Mesenteric fat pad (tissue), 1 donor: ENCODE results near the gene COMMD9. TPM values are rescaled to one million over a fixed set of nuclear protein-coding genes. Genes with fewer than 3 reads are reported as not detected.

Experiments used
- DNase-seq: peaks from one replicate; pipeline ENCODE4 v3.0.0-alpha.2; 2020; ENCODE audit warnings: low spot score
- total RNA-seq: library from RNA; stranded (reverse); fragmentation: NEBNext Ultra II Directional; extraction: Animal tissue kit (Norgen Biotek cat#: 25700); gene quantifications from one replicate; pipeline ENCODE4 v1.2.1, GENCODE V29; 2021
- donor health status: DM: yes; HTN: yes; CAD: no.

COMMD9 gene
- total RNA-seq, 1 donor from 2014 or later = 77.8 TPM

DNA sequence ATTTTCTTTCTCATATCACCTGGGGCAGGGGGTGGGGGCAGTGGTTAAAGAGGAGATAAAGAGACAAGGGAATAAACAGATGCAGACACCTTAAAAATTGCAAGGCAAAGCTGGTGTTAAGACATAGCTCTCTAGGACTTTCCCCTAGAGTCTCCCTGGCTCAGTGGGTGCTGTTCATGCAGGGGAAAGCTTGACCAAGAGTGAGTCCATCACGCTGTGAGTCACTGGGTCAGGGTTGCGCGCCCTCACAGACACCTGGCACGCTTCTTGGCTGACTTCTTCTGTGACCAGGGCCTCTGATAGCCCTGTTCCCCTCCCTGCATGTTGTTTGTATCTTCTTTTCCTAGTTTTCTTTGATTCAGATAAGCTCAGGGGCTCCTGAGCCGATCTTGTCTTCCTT lies 31.9 kb downstream of the COMMD9 start:
- no peak for DNase-seq

DNA sequence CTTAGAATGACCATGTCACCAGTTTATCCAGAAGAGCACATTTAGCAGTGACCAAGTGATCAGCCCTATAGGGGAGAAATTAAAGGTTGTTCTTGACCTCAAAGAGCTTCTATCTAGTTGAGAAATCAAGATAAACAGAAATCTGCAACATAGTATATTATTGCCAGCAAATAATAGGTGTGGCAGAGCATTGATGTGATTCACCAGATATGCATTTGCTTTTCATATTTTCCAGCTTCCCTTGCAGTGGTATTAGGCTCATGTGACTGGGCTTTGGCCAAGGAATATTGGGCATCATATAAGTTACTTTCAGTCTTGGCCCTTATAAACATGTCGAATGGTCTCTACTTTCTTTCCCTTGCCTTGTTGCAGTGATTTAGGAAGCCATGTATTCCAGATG lies 34.5 kb downstream of the COMMD9 start:
- no peak for DNase-seq

DNA sequence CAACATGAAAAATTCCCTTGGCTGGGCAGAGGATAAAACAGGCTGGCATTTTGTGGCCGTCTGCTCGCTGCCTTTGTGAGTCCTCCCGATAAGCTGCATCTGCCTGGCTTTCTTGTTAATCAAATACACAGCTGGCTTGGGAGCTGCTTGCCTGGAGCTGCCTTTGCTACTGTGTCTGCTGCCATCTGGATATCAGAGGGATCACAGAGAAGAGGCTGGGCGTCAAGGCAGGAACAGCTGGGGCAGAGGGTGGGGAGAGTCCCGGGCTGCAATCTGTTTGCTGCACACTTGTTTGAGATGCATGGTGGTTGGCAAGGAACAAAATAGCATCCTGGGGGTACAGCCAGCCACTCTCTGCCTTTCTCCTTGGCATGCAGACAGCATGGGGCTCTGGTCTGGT lies 36.0 kb downstream of the COMMD9 start:
- DNase-seq = no peak

DNA sequence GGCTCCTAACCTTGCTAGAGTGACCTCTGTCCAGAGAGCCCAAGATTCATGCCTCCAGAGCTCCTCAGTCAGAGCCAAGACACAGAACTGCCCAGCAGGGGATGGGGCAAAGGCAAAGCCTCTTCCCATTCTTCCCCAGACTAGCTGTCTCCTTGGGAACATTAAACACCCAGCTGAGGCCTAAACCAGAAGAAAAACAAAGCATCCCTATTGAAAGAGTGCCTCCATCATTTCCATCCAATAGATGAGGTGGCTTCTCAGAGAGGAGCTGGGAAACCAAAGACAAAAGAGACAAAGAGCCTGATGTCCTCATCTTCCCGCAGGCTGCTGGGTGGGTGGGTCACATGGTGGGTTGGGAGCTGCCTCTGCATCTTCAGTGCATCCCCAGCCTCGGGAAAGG lies 37.4 kb downstream of the COMMD9 start:
- DNase-seq = no peak

DNA sequence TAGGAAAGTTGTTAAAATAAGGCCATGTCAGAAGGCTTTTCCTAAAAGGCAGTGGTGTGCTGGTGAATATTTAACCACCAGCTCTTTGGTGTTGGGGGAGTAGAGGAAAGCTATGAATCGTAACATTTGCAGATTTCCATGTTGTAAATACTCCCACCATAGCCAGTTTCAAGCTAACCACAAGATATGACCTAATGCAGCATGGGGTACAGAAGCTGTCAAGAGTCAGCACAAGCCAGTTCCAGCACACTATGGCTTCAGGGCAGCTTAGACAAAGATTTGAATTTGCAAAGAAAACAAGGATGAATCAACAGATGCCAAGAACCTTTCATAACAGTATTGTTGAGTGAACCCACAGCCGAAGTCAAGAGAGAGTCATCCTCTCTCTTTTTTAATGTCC lies 40.0 kb downstream of the COMMD9 start:
- no peak for DNase-seq

DNA sequence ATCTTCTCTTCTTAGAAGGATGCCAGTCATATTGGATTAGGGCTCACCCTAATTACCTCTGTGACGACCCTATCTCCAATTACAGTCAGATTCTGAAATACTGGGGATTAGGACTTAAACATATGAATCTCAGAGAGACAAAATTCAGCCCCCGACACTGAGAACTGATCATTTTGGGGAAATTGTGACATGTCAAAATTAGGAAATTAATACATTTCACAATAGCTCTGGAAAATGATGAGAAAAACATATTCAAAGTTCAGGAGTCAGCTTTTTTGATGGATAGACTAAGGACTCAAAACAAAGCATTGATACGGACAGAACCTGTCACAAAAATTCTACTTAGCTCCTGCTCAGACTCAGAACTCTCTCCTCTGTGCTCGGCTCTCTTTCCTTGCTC lies 40.8 kb downstream of the COMMD9 start:
- no peak for DNase-seq

DNA sequence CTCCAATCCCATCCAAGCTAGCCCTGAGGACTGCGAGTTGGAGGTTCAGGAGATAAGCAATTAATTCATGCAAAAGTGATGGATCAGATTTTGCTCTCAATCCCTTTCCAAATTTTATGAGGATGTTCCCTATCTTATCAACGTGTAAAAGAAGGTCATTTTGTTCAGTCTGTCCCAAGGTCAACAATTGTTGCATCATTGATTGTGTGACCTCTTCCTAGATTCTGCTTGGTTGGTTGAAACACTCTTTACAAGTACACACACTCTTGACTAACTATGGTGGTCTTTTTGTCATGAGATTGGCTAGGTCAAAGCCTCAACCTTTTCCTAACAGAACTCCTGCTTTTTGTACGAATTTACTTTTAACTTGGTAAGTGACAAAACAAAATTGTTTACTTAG lies 41.7 kb downstream of the COMMD9 start:
- DNase-seq = no peak

DNA sequence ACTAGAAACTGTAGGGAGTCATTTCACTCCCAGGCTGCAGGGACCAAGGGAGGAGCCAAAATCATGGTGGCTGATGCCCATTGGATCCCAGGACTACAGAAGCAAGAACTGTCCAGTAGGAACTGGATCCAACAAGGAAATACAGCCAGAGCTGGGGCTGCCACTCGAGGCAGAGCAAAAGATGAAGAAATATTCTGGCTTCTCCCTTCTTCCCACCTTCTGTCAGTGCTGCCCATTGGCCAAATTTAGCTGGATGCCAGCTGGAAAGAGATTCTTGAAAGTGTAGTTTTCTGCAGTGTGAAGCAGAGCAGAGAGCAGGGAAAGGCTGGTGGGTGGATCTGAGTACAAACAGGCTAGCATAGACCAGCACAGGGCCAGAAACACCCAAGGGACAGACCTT lies 45.6 kb downstream of the COMMD9 start:
- no peak for DNase-seq

DNA sequence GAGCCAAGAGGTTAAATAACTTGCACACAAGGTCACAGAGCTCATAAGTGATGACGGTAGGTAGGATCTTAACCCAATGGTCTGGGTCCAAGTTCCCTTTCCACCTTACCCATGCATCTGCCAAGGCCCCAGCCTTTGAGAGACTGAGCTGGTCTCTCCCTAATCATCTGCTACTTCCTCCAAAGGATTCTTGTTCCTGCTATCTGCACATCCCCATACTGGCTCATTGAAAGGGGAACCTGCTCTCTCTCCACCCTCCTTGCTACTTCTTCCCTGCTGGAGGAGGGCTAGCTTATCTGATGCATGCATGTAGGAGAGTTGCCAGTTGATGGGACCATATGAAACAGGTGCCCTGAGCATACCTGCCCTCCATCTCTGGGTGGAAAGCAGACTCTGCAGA lies 47.7 kb downstream of the COMMD9 start:
- no peak for DNase-seq

DNA sequence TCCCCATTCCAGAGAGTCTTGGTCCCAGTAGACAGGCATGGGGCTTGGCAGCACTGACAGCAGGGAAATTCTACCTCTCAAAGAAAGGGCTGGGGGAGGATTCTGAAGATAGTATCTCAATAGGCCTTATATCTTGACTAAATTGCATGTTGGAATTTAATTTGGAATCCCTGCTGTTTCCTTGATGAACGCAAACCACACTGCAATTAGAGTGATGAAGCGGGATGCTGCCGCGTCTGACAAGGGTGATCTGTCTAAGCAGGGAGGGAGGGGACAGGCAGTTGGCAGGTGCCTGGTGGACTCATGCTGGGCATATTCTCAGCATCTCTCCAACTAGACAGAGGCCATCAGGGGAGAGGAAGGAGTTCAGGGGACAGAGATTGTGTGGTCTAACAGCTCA lies 48.4 kb downstream of the COMMD9 start:
- DNase-seq = no peak

DNA sequence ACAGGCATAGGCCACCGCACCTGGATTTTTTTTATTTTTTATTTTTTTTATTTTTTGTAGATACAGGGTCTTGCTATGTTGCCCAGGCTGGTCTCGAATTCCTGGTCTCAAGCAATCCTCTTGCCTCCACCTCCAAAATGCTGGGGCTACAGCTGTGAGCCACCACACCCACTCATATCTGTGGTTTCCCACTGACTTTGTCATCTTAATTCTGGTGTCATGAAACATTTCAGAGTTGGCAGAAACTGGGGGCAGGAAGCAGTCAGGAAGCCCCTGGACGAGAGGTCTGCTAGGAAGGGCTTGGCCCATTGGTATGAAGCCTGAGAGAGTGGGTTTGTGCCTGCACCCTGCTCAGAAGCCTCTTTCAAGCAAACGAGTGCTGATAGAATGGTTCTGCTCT lies 49.1 kb downstream of the COMMD9 start:
- no peak for DNase-seq

DNA sequence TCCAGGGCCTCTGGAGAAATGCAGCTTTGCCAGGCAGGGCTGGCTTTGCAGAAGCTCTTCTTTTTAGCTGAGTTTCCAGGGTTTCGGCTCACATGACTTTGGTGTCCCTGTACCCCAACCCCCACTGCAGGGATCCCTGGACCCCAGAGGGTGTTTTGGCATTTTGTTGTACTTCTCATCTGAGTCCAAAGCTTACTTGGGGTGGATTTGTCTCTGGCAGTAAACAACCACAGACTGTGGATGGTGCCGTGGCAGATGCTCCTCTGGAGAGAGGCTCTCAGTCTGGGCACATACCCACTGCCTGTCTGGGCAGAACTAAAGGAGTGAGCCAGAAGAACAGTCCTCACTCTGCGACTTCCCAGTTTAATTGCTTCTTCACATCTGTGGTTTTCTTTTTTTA lies 49.6 kb downstream of the COMMD9 start:
- DNase-seq = no peak

DNA sequence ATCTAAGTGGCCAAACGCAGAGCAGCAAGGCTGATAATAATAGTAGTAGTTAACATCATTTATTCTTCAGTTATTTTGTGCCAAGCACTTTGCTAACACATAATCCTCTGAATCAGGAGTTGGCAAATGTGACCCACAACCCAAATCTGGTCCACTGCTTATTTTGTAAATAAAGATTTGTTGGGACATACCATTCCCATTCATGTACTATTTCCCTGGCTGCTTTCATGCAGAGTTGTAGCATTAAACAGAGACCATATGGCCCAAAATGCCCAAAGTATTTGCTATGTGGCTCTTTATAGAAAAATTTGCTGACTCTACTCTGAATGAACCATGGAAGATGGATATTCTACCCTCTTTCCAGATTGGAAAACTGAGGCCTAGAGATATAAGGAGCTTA lies 50.3 kb downstream of the COMMD9 start:
- no peak for DNase-seq

DNA sequence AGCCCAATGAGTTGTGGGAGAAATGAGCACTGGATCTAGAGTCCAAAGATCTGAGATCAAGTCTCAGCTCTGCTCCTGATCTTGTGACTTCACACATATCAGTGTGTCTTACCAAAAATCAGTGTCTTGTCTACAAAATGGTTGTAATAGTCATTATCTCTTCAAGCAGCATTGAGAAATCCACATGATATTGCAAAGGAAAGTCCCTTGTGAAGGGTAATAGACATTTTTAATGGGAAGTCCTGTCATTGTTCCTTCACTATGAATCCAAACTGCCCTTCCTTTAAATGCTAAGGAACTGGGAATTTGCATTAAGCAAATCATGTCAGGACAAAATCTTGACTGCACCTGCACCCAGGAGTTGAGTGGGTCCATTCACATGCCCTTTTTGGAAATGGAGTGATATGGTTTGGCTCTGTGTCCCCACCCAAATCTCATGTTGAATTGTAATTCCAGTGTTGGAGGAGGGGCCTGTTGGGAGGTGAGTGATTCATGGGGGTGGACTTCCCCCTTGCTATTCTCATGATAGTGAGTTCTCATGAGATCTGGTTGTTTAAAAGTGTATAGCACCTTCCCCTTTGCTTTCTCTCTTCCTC lies 51.1 kb downstream of the COMMD9 start:
- DNase-seq = no peak

DNA sequence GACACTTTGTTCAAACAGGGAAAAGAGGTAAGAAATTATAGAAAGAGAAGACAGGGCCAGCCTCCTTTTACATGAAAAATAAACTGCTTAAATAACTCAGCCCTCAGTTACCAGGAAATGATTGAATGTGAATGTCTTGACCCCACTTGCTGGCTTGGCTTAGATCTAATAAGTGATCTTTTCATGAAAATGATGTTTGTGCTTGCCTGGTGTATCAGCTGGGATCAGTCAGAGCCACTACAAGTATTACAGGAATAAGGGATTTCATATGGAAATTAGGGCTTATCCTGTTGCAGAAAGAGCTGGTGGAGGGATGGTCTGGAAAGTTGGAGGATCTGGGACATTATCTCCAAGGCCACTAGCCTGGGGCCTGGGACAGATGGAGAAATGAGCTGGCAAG lies 51.8 kb downstream of the COMMD9 start:
- no peak for DNase-seq

DNA sequence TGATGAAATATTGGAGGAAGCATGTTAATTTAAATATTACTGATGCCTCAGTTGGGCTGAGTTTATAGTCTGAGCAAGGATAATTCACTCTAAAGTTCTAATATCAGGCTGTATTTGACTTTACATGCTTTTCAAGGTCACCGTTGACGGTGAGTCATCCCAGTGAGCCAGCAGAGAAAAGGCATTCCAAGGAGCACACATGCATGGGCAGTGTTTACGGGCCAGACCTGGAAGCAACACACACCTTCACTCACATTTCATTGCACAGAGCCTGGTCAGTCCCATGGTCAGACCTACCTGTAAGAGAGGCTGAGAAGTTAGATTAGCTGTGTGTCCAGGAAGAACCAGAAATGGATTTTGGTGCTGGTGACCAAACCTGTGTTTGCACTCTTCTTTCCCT lies 53.5 kb downstream of the COMMD9 start:
- DNase-seq = no peak

DNA sequence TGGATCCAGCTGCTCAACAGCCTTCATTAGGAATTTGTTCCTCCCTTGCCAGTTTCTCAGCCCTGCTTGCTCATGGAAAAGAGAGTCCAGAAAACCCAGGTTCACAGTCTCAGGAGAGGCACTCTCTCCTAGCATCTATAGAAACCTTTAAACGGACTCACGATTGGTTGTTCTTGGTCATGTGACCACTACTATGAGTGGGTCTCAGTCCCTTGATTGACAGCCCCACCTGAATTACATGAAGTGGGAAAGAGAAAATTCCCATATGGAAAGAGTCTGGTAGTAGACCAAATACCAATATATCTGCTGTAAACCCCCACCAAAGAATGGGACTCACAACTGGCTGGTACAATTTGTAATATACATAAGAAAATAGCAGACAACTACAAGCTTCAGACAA lies 54.4 kb downstream of the COMMD9 start:
- no peak for DNase-seq

DNA sequence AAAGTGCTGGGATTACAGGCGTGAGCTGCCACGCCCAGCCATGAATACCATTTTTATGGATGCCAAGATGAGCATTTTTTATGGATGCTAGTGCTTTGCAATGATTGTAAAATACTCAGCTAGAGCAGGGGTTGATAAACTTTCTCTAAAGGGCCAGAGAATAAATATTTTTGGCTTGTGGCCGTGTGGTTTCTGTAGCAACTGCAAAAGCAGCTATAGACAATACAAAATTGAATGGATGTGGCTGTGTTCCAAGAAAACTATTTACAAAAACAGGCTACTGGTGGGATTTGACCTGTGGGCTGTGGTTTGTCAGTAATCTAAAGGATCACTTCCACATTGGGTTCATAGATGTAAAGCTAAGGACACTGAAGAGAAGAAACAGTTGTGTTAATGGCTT lies 56.0 kb downstream of the COMMD9 start:
- no peak for DNase-seq

DNA sequence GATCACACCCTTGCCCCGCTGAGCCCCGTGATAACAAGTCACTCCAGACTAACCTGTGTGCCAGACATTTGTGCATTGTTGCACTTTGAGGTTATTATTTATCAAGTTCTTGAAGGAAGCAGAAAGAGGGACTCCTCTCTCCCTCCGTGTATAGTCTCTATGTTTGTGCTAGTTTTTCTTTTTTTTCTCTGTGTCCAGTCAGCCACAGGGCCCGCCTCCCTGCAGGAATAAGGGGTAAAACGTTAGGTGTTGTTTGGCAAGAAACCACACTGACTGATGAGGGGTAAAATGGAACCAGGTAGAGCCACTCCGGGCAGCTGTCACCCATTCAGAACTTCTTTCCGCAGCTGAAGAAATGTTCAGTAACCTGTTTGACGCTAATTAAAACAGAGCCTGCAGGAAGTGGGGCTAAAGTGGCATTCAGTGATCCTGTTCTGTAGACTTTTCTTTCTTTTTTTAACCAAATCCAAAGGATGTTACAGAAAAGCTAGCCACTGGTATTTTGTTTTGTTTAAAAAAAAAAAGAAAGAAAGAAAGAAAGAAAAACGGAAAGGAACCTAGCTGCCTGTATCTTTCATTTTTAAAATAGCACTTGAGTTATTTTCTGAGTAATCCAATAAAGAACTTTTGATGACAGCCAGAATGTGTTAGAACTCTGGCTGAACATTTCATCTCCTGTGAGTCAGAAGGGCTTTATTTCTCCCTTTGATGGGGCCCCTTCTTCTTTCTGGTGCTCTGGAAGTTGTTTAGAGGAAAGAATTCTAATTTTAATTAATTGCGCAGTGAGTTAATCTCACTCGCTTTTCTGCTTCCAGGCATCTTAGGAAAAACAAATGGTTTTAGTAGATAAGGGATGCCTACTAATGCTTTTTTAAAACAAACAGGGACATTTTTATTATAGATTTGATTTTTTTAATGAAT lies 58.2 kb downstream of the COMMD9 start:
- no peak for DNase-seq

DNA sequence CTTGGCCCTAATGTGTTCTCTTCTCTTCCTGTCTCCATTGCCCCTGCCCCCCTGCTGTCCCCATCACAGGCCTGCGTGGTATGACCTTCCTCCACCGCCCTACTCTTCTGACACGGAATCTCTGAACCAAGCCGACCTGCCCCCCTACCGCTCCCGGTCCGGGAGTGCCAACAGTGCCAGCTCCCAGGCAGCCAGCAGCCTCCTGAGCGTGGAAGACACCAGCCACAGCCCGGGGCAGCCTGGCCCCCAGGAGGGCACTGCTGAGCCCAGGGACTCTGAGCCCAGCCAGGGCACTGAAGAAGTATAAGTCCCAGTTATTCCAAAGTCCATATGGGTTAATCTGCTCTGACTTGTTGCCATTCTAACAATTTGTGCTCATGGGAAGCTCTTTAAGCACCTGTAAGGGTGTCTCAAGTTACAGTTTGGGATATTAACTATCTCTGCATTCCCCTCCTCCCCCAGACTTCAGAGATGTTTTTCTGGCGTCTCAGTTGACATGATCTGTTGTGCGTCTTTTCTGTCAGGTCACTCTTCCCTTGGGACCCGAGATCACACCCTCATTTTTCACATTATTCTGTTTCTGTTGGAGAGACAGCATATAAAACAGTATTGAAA lies 60.0 kb downstream of the COMMD9 start:
- DNase-seq = no peak

DNA sequence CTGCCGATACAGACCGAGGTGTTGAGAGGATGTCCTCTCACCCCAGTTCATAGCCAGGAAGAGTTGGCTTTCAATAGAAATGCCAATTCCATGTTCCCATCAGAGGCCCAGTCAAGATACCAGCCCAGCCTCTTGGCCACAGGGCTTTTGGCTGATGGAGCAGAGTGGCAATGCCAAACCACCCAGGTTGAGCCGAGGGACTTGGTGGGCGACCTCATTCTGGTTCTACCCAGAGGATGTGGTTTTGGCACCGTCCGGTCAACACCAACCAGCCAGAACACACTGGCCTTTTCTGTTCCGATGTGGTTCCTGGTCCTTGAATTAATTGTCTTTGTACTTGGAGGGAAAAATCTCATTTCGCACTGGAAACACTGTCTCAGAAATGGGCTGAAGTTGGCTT lies 60.5 kb downstream of the COMMD9 start:
- DNase-seq = no peak

DNA sequence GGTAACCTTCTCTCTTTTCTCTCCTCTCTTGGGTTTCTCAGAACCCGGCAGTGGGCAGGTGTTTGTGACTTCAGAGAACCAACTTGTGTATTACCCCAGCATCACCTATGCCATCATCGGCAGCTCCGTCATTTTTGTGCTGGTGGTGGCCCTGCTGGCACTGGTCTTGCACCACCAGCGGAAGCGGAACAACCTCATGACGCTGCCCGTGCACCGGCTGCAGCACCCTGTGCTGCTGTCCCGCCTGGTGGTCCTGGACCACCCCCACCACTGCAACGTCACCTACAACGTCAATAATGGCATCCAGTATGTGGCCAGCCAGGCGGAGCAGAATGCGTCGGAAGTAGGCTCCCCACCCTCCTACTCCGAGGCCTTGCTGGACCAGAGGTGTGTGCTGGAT lies 62.2 kb downstream of the COMMD9 start:
- no peak for DNase-seq
